Lower lobe of right lung (tissue), 2 donors: Measurements from ENCODE around the gene ELAVL3. TPM values are rescaled to one million over a fixed set of nuclear protein-coding genes. Genes with fewer than 3 reads are reported as not detected.
"Not testable (repeated sequence)": the region's sequence is repeated elsewhere in the genome, so short reads cannot be mapped to it uniquely, and the experiment has no call there.

Experiments
- ATAC-seq, 2 donors: fragments of 200-7000 bp; cut with Tn5 transposase; one replicate each; pipeline ENCODE4 v1.9.1; 2020 to 2022; ENCODE audit warnings: mild to moderate bottlenecking in 2 of 2, moderate library complexity in 2 of 2
- DNase-seq: peaks from one replicate; pipeline ENCODE4 v3.0.0-alpha.2; 2020
- H3K27ac ChIP-seq: fragments of 200-600 bp; one replicate; pipeline ENCODE4 v1.8.0; 2022
- H3K27me3 ChIP-seq: fragments of 200-600 bp; one replicate; pipeline ENCODE4 v1.8.0; 2022; ENCODE audit warnings: low read depth
- H3K36me3 ChIP-seq: fragments of 200-600 bp; one replicate; pipeline ENCODE4 v1.8.0; 2022; ENCODE audit warnings: mild to moderate bottlenecking
- H3K4me1 ChIP-seq: fragments of 200-600 bp; one replicate; pipeline ENCODE4 v1.8.0; 2022
- H3K4me3 ChIP-seq: fragments of 200-600 bp; one replicate; pipeline ENCODE4 v1.8.0; 2022; ENCODE audit warnings: mild to moderate bottlenecking
- H3K9me3 ChIP-seq: fragments of 200-600 bp; one replicate; pipeline ENCODE4 v1.8.0; 2022
- intact Hi-C: fragments of 100-400 bp; cut with DNase I; formaldehyde crosslinking; loops from one replicate; pipeline ENCODE4 v1.11.0; 2022
- total RNA-seq: library from RNA; stranded (reverse); fragmentation: NEBNext Ultra II Directional; extraction: Animal tissue kit (Norgen Biotek cat#: 25700); gene quantifications from one replicate; pipeline ENCODE4 v1.2.1, GENCODE V29; 2021
- TF ChIP-seq, protein P1 (sequence below): fragments of 200-600 bp; IDR thresholded peaks from one replicate; pipeline ENCODE4 v1.8.0; 2022; ENCODE audit warnings: antibody characterized with exemption, mild to moderate bottlenecking
- donor health status: DM: no; HTN: yes; CAD: no; lungs with severe emphysema.

ELAVL3 gene
- total RNA-seq, 1 donor from 2014 or later = not detected

DNA sequence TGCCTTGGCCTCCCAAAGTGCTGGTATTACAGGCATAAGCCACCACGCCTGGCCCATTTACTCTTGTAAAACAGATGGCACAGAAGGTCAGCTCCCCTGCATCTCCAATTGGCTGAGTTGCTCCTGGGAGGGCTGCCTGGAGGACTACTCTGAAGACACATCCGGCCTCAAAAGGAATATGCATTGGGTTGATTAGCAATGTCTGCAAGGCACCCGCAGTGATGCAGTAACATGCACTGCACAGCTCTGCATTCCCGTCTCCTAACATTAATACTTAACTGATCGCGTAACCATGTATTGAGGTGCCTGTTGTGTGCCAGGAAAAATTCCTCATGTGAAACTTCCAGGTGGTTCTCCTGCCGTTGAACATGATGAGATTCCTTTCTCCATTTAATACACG, 5.0 kb downstream of the ELAVL3 start:
- peaks cover 17% of the 10 kb centered on the region for H3K27me3 ChIP-seq
- peaks cover 17% of the 10 kb centered on the region for H3K4me1 ChIP-seq
- no peaks in the 10 kb centered on the region for H3K36me3 ChIP-seq
- DNase-seq = no peak
- H3K9me3 ChIP-seq = no peaks in the 10 kb centered on the region
- H3K4me3 ChIP-seq = no peak overlapping the region
- no peak overlapping the region for H3K27ac ChIP-seq
- TF ChIP-seq, protein P1, sequence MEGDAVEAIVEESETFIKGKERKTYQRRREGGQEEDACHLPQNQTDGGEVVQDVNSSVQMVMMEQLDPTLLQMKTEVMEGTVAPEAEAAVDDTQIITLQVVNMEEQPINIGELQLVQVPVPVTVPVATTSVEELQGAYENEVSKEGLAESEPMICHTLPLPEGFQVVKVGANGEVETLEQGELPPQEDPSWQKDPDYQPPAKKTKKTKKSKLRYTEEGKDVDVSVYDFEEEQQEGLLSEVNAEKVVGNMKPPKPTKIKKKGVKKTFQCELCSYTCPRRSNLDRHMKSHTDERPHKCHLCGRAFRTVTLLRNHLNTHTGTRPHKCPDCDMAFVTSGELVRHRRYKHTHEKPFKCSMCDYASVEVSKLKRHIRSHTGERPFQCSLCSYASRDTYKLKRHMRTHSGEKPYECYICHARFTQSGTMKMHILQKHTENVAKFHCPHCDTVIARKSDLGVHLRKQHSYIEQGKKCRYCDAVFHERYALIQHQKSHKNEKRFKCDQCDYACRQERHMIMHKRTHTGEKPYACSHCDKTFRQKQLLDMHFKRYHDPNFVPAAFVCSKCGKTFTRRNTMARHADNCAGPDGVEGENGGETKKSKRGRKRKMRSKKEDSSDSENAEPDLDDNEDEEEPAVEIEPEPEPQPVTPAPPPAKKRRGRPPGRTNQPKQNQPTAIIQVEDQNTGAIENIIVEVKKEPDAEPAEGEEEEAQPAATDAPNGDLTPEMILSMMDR = no peak
- intact Hi-C loops = no loop called here
- ATAC-seq = no peak

DNA sequence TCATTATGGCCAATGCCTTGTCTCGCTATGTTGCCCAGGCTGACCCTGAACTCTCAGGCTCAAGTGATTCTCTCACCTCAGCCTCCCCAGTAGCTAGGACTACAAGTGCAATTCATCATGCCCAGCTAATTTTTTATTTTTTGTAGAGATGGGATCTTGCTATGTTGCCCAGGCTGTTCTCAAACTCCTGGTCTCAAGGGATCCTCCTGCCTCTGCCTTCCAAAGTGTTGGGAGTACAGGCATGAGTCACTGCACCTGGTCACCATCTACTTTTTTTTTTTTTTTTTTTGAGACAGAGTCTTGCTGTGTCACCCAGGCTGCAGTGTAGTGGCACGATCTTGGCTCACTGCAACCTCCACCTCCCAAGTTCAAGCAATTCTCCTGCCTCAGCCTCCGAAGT, 5.5 kb downstream of the ELAVL3 start:
- peaks cover 12% of the 10 kb centered on the region for H3K27me3 ChIP-seq
- H3K9me3 ChIP-seq, intact Hi-C loops, DNase-seq, H3K36me3 ChIP-seq, ATAC-seq, H3K4me3 ChIP-seq, H3K27ac ChIP-seq: not testable (repeated sequence)
- H3K4me1 ChIP-seq = peaks cover 11% of the 10 kb centered on the region

DNA sequence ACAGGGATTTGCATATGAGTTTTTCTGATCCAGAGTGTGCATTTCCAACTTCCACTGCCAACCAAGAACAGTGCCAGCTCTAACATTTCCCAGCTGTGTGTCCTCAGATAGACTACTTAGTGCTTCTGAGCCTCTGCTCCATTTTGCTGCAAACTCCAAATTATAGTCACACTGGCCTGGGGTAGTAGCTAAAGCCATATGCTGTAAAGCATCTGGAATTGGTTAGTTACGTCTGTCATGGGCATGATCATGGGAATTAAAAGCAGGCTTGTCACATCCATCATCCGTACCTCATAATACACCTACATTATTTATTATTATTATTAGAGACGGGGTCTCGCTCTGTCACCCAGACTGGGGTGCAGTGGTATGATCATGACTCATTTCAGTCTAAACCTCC, 7.1 kb downstream of the ELAVL3 start:
- Histone ChIP-seq H3K4me1 (no peaks in the 10 kb centered on the region), H3K27me3 (no peaks in the 10 kb centered on the region), H3K27ac (no peak overlapping the region), H3K9me3 (no peaks in the 10 kb centered on the region), H3K36me3 (no peaks in the 10 kb centered on the region), H3K4me3 (no peak overlapping the region)
- ATAC-seq (no peak), DNase-seq (no peak)
- intact Hi-C loops = no loop called here
- TF ChIP-seq, protein P1 = no peak

DNA sequence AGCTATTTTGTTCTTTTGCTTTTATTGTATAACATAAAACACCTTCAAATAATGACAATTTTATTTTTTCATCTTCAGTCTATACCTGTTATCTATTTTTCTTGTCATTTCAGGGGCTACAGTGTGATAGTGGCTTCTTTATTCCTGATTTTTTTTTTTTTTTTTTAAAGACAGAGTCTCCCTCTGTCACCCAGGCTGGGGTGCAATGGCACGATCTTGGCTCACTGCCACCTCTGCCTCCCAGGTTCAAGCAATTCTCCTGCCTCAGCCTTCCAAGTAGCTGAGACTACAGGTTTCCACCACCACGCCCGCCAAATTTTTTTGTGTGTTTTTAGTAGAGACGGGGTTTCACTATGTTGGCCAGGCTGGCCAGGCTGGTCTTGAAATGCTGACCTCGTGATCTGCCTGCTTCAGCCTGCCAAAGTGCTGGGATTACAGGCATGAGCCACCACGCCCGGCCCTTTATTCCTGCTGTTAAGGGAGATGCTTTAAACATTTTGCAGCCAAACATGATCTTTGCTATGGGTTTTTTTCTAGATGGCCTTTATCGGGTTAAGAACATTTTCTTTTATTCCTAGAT, 12.5 kb downstream of the ELAVL3 start:
- H3K9me3 ChIP-seq, H3K4me1 ChIP-seq: not testable (repeated sequence)

DNA sequence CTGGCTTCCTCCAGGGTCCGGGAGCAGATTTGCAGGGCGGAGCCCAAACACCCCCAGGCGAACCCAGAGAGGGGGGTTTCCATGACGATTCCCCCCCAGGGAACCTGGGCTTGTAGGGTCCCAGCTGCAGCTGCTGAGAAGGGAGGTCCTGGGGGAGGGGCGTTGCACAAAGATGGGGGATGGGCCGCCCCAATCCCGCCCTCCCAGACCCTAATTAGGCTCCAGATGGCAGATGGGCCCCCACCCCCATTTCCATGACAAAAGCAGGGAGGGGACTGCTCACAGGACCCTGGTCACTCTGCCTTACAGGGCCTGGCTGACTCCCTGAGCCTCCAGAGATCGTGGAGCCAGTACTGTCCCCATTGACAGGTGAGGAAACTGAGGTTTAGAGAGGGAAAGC, 15.2 kb downstream of the ELAVL3 start:
- no peaks in the 10 kb centered on the region for H3K27me3 ChIP-seq
- TF ChIP-seq, protein P1 = no peak
- no peak overlapping the region for H3K27ac ChIP-seq
- H3K9me3 ChIP-seq = no peaks in the 10 kb centered on the region
- intact Hi-C loops = no loop called here
- no peak for DNase-seq
- no peaks in the 10 kb centered on the region for H3K4me1 ChIP-seq
- H3K4me3 ChIP-seq = no peak overlapping the region
- no peaks in the 10 kb centered on the region for H3K36me3 ChIP-seq
- ATAC-seq = no peak

More for the DNA sequence above, 12.5 kb downstream of the ELAVL3 start:
- ATAC-seq, intact Hi-C loops, H3K36me3 ChIP-seq, H3K27me3 ChIP-seq, H3K4me3 ChIP-seq, DNase-seq, H3K27ac ChIP-seq: not testable (repeated sequence)

DNA sequence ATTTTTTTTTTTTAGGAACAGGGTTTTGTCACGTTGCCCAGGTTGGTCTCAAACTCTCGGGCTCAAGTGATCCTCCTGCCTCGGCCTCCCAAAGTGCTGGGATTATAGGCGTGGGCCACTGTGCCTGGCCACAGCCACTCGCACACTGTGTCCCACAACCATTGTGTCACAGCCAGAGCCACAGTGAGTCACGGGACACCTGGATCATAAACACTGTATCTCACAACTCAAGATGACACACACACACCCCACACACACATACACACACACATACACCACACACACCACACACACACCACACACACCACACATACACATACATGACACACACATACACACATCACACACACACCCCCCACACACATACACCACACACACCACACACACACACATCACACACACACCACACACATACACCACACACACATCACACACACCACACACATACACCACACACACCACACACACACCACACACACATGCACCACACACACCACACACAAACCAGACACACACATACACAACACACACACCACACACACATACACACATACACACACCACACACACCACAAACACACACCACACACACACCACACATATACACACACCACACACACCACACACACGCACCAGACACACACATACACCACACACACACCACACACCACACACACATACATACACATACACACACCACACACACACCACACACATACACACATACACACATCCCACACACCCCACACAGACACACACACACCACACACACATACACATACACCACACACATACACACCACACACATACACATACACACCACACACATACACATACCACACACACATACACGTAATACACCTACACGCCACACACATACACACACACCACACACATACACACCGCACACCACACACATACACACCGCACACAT, 16.2 kb downstream of the ELAVL3 start:
- Histone ChIP-seq H3K27me3 (peaks cover 4% of the 10 kb centered on the region), H3K4me1 (no peaks in the 10 kb centered on the region), H3K27ac (no peak overlapping the region), H3K4me3 (no peak overlapping the region), H3K9me3 (no peaks in the 10 kb centered on the region), H3K36me3 (no peaks in the 10 kb centered on the region)
- DNase-seq (no peak), ATAC-seq (peak in 1 of 2 donors; percentile 19)
- TF ChIP-seq, protein P1 = no peak
- intact Hi-C loops = no loop called here
